Mesodermal cell (in vitro differentiated cells): ENCODE results near the gene CCDC92.

ENCODE experiments used
- H3K27ac ChIP-seq: 2 replicates; pipeline ENCODE4 v1.7.0; 2013; ENCODE audit warnings: mild to moderate bottlenecking, low read depth, low read length, moderate library complexity; ENCODE audit not compliant: severe bottlenecking
- H3K36me3 ChIP-seq: 2 replicates; pipeline ENCODE4 v1.7.1; 2013; ENCODE audit warnings: mild to moderate bottlenecking, low read length, moderate library complexity; ENCODE audit not compliant: control insufficient read depth, insufficient read depth
- H3K4me1 ChIP-seq: one replicate; pipeline ENCODE4 v1.7.1; 2013; ENCODE audit warnings: mild to moderate bottlenecking, low read length; ENCODE audit not compliant: insufficient read depth, control insufficient read depth, poor library complexity, severe bottlenecking
- H3K4me3 ChIP-seq: 2 replicates; pipeline ENCODE4 v1.7.0; 2013; ENCODE audit warnings: low read length, control low read depth, mild to moderate bottlenecking; ENCODE audit not compliant: insufficient read depth, poor library complexity, severe bottlenecking; ENCODE audit errors: extremely low read depth
- H3K9me3 ChIP-seq: 2 replicates; pipeline ENCODE4 v1.7.1; 2013; ENCODE audit warnings: mild to moderate bottlenecking, low read length, moderate library complexity; ENCODE audit not compliant: control insufficient read depth
- WGBS, 2 experiments: methylation state at CpG; one replicate each; pipeline ENCODE4 v1.1.5; 2013; ENCODE audit warnings: missing lambda C conversion rate in 2 of 2; ENCODE audit not compliant: insufficient coverage in 2 of 2; 5-methylcytosine and 5-hydroxymethylcytosine counted together

CCDC92 gene

GRCh38 chr12:123936471-123936870 is 36.2 kb downstream of the CCDC92 start:
- Histone ChIP-seq H3K27ac (no peak overlapping the region), H3K9me3 (no peaks in the 10 kb centered on the region), H3K4me3 (no peak overlapping the region), H3K4me1 (peaks cover 12% of the 10 kb centered on the region), H3K36me3 (peaks cover 22% of the 10 kb centered on the region)
- 96 to 99% methylated on average over 17 to 18 of the region's 18 CpGs for WGBS, 2 experiments

- Histone ChIP-seq H3K9me3 (no peaks in the 10 kb centered on the region), H3K4me1 (peaks cover 12% of the 10 kb centered on the region), H3K27ac (no peak overlapping the region), H3K4me3 (no peak overlapping the region), H3K36me3 (peaks cover 17% of the 10 kb centered on the region)
- WGBS, 2 experiments: 96 to 100% methylated on average over 1 to 4 of the region's 7 CpGs
Measured at GRCh38 chr12:123935956-123936355, 36.7 kb downstream of the CCDC92 start.

- Histone ChIP-seq H3K4me1 (peaks cover 12% of the 10 kb centered on the region), H3K4me3 (no peak overlapping the region), H3K9me3 (no peaks in the 10 kb centered on the region), H3K27ac (no peak overlapping the region), H3K36me3 (peaks cover 11% of the 10 kb centered on the region)
- WGBS, 2 experiments: 89 to 90% methylated on average over 8 of the region's 9 CpGs
Measured at GRCh38 chr12:123934829-123935228, 37.8 kb downstream of the CCDC92 start.

- Histone ChIP-seq H3K27ac (no peak overlapping the region), H3K4me3 (no peak overlapping the region), H3K4me1 (peaks cover 12% of the 10 kb centered on the region), H3K36me3 (peaks cover 5% of the 10 kb centered on the region), H3K9me3 (no peaks in the 10 kb centered on the region)
- 90 to 96% methylated on average over 10 to 11 of the region's 11 CpGs for WGBS, 2 experiments
Measured at GRCh38 chr12:123934016-123934620, 38.5 kb downstream of the CCDC92 start.

- Histone ChIP-seq H3K4me1 (peaks cover 3% of the 10 kb centered on the region), H3K4me3 (no peak overlapping the region), H3K36me3 (peaks cover 4% of the 10 kb centered on the region), H3K9me3 (no peaks in the 10 kb centered on the region), H3K27ac (no peak overlapping the region)
- 96 to 97% methylated on average over 14 of the region's 14 CpGs for WGBS, 2 experiments
Measured at GRCh38 chr12:123933214-123933613, 39.4 kb downstream of the CCDC92 start.

- Histone ChIP-seq H3K9me3 (no peaks in the 10 kb centered on the region), H3K27ac (no peak overlapping the region), H3K36me3 (peaks cover 3% of the 10 kb centered on the region), H3K4me3 (no peak overlapping the region), H3K4me1 (no peaks in the 10 kb centered on the region)
- 94 to 95% methylated on average over 10 to 13 of the region's 14 CpGs for WGBS, 2 experiments
Measured at GRCh38 chr12:123931686-123932321, 40.8 kb downstream of the CCDC92 start.

- Histone ChIP-seq H3K4me3 (no peak overlapping the region), H3K9me3 (no peaks in the 10 kb centered on the region), H3K36me3 (no peaks in the 10 kb centered on the region), H3K27ac (no peak overlapping the region), H3K4me1 (no peaks in the 10 kb centered on the region)
- WGBS, 2 experiments: 83 to 96% methylated on average over 4 to 6 of the region's 9 CpGs
Measured at GRCh38 chr12:123929946-123930583, 42.6 kb downstream of the CCDC92 start.

- Histone ChIP-seq H3K4me3 (no peak overlapping the region), H3K9me3 (no peaks in the 10 kb centered on the region), H3K27ac (no peak overlapping the region), H3K4me1 (no peaks in the 10 kb centered on the region), H3K36me3 (no peaks in the 10 kb centered on the region)
- WGBS, 2 experiments: 96 to 98% methylated on average over 4 of the region's 7 CpGs
Measured at GRCh38 chr12:123928897-123929296, 43.7 kb downstream of the CCDC92 start.

- 83 to 84% methylated on average over 7 to 10 of the region's 15 CpGs for WGBS, 2 experiments
- Histone ChIP-seq H3K9me3 (no peaks in the 10 kb centered on the region), H3K4me3 (no peak overlapping the region), H3K27ac (no peak overlapping the region), H3K36me3 (no peaks in the 10 kb centered on the region), H3K4me1 (no peaks in the 10 kb centered on the region)
Measured at GRCh38 chr12:123928274-123928865, 44.3 kb downstream of the CCDC92 start.

- Histone ChIP-seq H3K4me3 (no peak overlapping the region), H3K27ac (no peak overlapping the region), H3K4me1 (no peaks in the 10 kb centered on the region), H3K9me3 (no peaks in the 10 kb centered on the region), H3K36me3 (no peaks in the 10 kb centered on the region)
- WGBS, 2 experiments: 93 to 100% methylated on average over 3 to 4 of the region's 4 CpGs
Measured at GRCh38 chr12:123924539-123924938, 48.1 kb downstream of the CCDC92 start.
